Fibroblast of lung (primary cell): ENCODE measurements around the gene ZNF407. TPM values are rescaled to one million over a fixed set of nuclear protein-coding genes. Genes with fewer than 3 reads are reported as not detected.

Experiments used
- DNase-seq, 2 donors: peaks; one replicate each; pipeline versions ENCODE4 v3.0.0 to v3.0.0-alpha.2; 2010; ENCODE audit warnings: low read depth in 2 of 2
- H2AFZ ChIP-seq: 2 replicates; pipeline ENCODE4 v1.5.1; 2012; ENCODE audit warnings: low read length, control low read depth, inconsistent platforms
- H3K27ac ChIP-seq: 2 replicates; pipeline ENCODE4 v1.5.1; 2011; ENCODE audit warnings: low read length, control low read depth; ENCODE audit not compliant: insufficient read depth
- H3K27me3 ChIP-seq: 2 replicates; pipeline ENCODE4 v1.5.1; 2011; ENCODE audit warnings: mild to moderate bottlenecking, low read length; ENCODE audit not compliant: control insufficient read depth, insufficient read depth
- H3K36me3 ChIP-seq: 2 replicates; pipeline ENCODE4 v1.5.1; 2011; ENCODE audit warnings: low read length; ENCODE audit not compliant: control insufficient read depth, insufficient read depth
- H3K4me1 ChIP-seq: 2 replicates; pipeline ENCODE4 v1.5.1; 2011; ENCODE audit warnings: low read length; ENCODE audit not compliant: control insufficient read depth, insufficient read depth; ENCODE audit errors: extremely low read depth
- H3K4me2 ChIP-seq: 2 replicates; pipeline ENCODE4 v1.5.1; 2011; ENCODE audit warnings: low read length, control low read depth; ENCODE audit not compliant: insufficient read depth; ENCODE audit errors: extremely low read depth
- H3K4me3 ChIP-seq, 4 experiments: fragments of 200-600 bp in 1 of 4; sonication (generic) in 1 of 4; replicated peaks in 1 of 4; 2 replicates each; pipeline ENCODE4 v1.5.1; 2011 to 2016; ENCODE audit warnings: low read length in 4 of 4, low read depth in 3 of 4, mild to moderate bottlenecking in 3 of 4, control low read depth in 2 of 4, inconsistent platforms in 1 of 4, mixed read lengths in 1 of 4; ENCODE audit not compliant: insufficient read depth in 1 of 4; ENCODE audit errors: control extremely low read depth in 1 of 4
- H3K79me2 ChIP-seq: 2 replicates; pipeline ENCODE4 v1.5.1; 2012; ENCODE audit warnings: mild to moderate bottlenecking, low read length, inconsistent platforms; ENCODE audit not compliant: control insufficient read depth, insufficient read depth
- H3K9ac ChIP-seq: 2 replicates; pipeline ENCODE4 v1.5.1; 2011; ENCODE audit warnings: mild to moderate bottlenecking, low read length, control low read depth; ENCODE audit not compliant: insufficient read depth
- H3K9me3 ChIP-seq: 2 replicates; pipeline ENCODE4 v1.5.1; 2012; ENCODE audit warnings: low read depth, low read length; ENCODE audit not compliant: control insufficient read depth, insufficient read depth
- H4K20me1 ChIP-seq: 2 replicates; pipeline ENCODE4 v1.5.1; 2011; ENCODE audit warnings: low read length; ENCODE audit not compliant: control insufficient read depth, insufficient read depth; ENCODE audit errors: extremely low read depth
- EZH2 ChIP-seq: IDR thresholded peaks from 2 replicates; pipeline ENCODE4 v1.5.1; 2012; ENCODE audit warnings: low read length, control low read depth, mild to moderate bottlenecking; ENCODE audit errors: missing control alignments
- polyA plus RNA-seq, 2 donors: library from polyadenylated mRNA; depleted of rRNA in 1 of 2; stranded (reverse) in 1 of 2; unstranded in 1 of 2; fragments of >200 nt; gene quantifications; 2 replicates each; pipeline ENCODE4 v1.2.1, GENCODE V29; 2011 to 2012; ENCODE audit warnings: missing spikeins in 1 of 2
- total RNA-seq: library from RNA; depleted of rRNA; stranded (reverse); fragments of >200 nt; gene quantifications from 2 replicates; pipeline ENCODE4 v1.2.1, GENCODE V29; 2014
- TF ChIP-seq, protein P1 (sequence below), 2 donors: IDR thresholded peaks in 1 of 2; conservative IDR thresholded peaks in 1 of 2; 1 replicate in 1 of 2; 2 replicates in 1 of 2; pipeline ENCODE4 v1.5.1; 2011 to 2012; ENCODE audit warnings: low read length in 2 of 2, control low read depth in 1 of 2, inconsistent platforms in 1 of 2, low read depth in 1 of 2, mild to moderate bottlenecking in 1 of 2

ZNF407 gene
- total and polyA plus RNA-seq, 2 donors (not counting 1 experiment from before 2014, with no cell fraction given) = 5.1 to 12.6 TPM

DNA sequence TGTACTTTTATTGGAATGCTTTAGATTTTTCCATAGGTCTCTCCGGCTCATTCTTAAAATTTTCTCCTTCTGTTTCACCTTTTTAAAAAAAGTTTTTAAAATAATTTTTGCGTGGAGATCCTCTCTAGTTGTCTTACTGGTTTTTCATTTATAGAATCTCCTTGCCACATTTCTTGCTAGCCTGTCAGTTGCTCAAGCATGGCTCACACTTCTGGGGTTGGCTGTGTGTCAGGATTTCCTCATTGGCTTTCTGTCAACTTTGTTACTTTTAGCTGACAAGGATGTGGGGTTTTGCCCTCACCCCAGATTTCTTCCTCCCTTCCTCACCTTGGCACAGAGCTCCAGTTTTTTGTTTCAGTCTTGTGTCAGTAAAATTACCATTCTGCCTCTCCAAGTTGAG is 124.6 kb downstream of the ZNF407 start:
- H3K9ac ChIP-seq = no peak overlapping the region
- H3K9me3 ChIP-seq = no peaks in the 10 kb centered on the region
- H3K27me3 ChIP-seq = no peaks in the 10 kb centered on the region
- no peak overlapping the region for H3K4me3 ChIP-seq
- peak overlapping the region; percentile 3 for H3K4me2 ChIP-seq
- H3K36me3 ChIP-seq = no peaks in the 10 kb centered on the region
- DNase-seq = peak; percentile 44 to 54
- no peaks in the 10 kb centered on the region for H4K20me1 ChIP-seq
- no peaks in the 10 kb centered on the region for H3K79me2 ChIP-seq
- peak overlapping the region; percentile 22 for H3K27ac ChIP-seq
- H2AFZ ChIP-seq = no peak overlapping the region
- H3K4me1 ChIP-seq = peaks cover 5% of the 10 kb centered on the region
- TF ChIP-seq EZH2 = no peak
- TF ChIP-seq, protein P1, sequence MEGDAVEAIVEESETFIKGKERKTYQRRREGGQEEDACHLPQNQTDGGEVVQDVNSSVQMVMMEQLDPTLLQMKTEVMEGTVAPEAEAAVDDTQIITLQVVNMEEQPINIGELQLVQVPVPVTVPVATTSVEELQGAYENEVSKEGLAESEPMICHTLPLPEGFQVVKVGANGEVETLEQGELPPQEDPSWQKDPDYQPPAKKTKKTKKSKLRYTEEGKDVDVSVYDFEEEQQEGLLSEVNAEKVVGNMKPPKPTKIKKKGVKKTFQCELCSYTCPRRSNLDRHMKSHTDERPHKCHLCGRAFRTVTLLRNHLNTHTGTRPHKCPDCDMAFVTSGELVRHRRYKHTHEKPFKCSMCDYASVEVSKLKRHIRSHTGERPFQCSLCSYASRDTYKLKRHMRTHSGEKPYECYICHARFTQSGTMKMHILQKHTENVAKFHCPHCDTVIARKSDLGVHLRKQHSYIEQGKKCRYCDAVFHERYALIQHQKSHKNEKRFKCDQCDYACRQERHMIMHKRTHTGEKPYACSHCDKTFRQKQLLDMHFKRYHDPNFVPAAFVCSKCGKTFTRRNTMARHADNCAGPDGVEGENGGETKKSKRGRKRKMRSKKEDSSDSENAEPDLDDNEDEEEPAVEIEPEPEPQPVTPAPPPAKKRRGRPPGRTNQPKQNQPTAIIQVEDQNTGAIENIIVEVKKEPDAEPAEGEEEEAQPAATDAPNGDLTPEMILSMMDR (conservative IDR thresholded peaks at IDR 0.05 in 1 of 2, IDR thresholded peaks at IDR 0.05 in 1 of 2; ENCODE audit: low read depth in 1 of 2, low read length in 2 of 2) = no peak

- no peak overlapping the region for H3K27ac ChIP-seq
- H3K4me3 ChIP-seq = no peak overlapping the region
- H3K36me3 ChIP-seq = peaks cover 2% of the 10 kb centered on the region
- no peaks in the 10 kb centered on the region for H4K20me1 ChIP-seq
- H3K4me1 ChIP-seq = peaks cover 5% of the 10 kb centered on the region
- no peaks in the 10 kb centered on the region for H3K79me2 ChIP-seq
- H3K9me3 ChIP-seq = no peaks in the 10 kb centered on the region
- no peak for TF ChIP-seq EZH2
- TF ChIP-seq, protein P1 (conservative IDR thresholded peaks at IDR 0.05 in 1 of 2, IDR thresholded peaks at IDR 0.05 in 1 of 2; ENCODE audit: low read depth in 1 of 2, low read length in 2 of 2) = no peak
- no peak overlapping the region for H3K9ac ChIP-seq
- peak; percentile 22 to 50 for DNase-seq
- no peak overlapping the region for H3K4me2 ChIP-seq
- no peaks in the 10 kb centered on the region for H3K27me3 ChIP-seq
- no peak overlapping the region for H2AFZ ChIP-seq
Observed at GRCh38 chr18:74724186-74724585, 126.5 kb downstream of the ZNF407 start.

DNA sequence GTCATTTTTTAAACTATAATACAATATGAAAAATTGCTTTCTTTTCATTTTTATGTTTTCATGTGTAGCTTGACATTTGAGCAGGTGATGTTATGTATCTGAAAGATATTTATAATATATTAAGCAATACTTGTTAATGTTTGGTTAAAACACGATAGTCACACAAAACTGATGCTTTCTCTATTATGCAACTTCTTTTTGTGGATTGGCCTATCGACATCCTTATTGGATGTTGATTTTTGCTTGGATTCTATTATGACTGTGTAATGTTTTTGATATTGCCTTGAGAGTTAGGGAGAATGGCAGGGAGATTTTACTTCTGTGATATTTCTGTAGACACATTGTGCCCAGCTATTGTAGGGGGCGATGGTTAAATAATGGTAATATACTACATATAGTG is 128.0 kb downstream of the ZNF407 start:
- H3K79me2 ChIP-seq = no peaks in the 10 kb centered on the region
- no peaks in the 10 kb centered on the region for H3K9me3 ChIP-seq
- no peaks in the 10 kb centered on the region for H3K27me3 ChIP-seq
- H3K4me1 ChIP-seq = peaks cover 5% of the 10 kb centered on the region
- no peak overlapping the region for H3K9ac ChIP-seq
- DNase-seq = no peak
- no peak overlapping the region for H3K27ac ChIP-seq
- H4K20me1 ChIP-seq = no peaks in the 10 kb centered on the region
- no peak overlapping the region for H3K4me2 ChIP-seq
- peaks cover 2% of the 10 kb centered on the region for H3K36me3 ChIP-seq
- no peak overlapping the region for H3K4me3 ChIP-seq
- H2AFZ ChIP-seq = no peak overlapping the region
- TF ChIP-seq EZH2 = no peak
- TF ChIP-seq, protein P1 (conservative IDR thresholded peaks at IDR 0.05 in 1 of 2, IDR thresholded peaks at IDR 0.05 in 1 of 2; ENCODE audit: low read depth in 1 of 2, low read length in 2 of 2) = no peak
